Forelimb muscle (tissue), 1 donor: ENCODE data around the gene TNFAIP8L1. TPM values are rescaled to one million over a fixed set of nuclear protein-coding genes. Genes with fewer than 3 reads are reported as not detected.

Experiments used
- DNase-seq: peaks from one replicate; pipeline ENCODE4 v3.0.0-alpha.2; 2013; ENCODE audit warnings: low read depth
- polyA plus RNA-seq: library from polyadenylated mRNA; unstranded; fragments of 120-200 nt; gene quantifications from one replicate; pipeline ENCODE4 v1.2.1, GENCODE V29; 2013; ENCODE audit not compliant: insufficient read length

The TNFAIP8L1 gene
- polyA plus RNA-seq, 1 donor, result 9.5 TPM

GRCh38 chr19:4609878-4610511 is 29.3 kb upstream of the TNFAIP8L1 start:
- no peak for DNase-seq

GRCh38 chr19:4613254-4613751 is 26.0 kb upstream of the TNFAIP8L1 start:
- DNase-seq, result no peak

- no peak for DNase-seq
These were observed 21.3 kb upstream of the TNFAIP8L1 start for GRCh38 chr19:4618019-4618418.

DNA sequence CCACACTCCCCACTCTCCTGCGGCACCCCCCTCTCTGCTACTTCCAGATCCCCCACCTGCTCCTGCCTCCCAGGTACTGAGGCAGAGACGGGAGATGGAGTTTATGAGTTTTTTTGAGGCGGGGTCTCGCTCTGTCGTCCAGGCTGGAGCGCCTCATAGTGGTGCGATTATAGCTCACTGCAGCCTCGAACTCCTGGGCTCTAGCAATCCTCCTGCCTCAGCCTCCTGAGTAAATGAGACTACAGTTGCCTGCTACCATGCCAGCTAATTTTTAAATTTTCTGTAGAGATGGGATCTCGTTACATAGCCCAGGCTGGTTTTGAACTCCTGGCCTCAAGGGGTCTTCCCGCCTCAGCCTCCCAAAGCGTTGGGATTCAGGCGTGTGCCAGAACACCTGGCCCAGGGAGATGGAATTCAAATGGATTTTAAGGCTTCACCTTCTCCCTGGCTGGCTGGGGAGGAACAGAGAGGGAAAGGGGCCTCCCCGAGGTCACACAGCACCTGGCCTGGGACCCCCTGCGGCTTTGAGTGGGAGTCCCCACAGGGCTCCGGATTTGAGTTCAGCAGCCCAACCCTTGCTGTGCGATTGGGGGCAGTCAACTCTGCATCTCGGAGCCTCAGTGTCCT is 19.5 kb upstream of the TNFAIP8L1 start:
- DNase-seq, result no peak

DNA sequence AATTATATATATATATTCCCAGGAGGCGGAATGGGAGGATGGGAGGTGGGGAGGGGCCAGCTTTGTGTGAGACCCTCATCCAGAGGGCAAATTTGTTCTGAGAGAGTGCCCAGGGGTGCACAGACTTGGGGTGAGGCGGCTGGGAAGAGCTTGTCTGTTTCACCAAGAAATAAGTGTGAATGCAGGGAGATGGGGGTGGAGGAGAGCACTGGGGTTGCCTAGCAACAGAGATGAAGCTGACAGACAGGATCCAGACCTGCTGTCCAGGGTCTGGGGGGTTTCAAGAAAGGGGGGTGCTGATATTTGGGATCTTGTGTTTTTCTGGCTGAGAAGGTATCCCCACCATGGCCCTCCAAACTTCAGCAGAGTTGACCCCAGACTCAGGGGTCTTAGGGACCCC is 18.6 kb upstream of the TNFAIP8L1 start:
- no peak for DNase-seq

DNA sequence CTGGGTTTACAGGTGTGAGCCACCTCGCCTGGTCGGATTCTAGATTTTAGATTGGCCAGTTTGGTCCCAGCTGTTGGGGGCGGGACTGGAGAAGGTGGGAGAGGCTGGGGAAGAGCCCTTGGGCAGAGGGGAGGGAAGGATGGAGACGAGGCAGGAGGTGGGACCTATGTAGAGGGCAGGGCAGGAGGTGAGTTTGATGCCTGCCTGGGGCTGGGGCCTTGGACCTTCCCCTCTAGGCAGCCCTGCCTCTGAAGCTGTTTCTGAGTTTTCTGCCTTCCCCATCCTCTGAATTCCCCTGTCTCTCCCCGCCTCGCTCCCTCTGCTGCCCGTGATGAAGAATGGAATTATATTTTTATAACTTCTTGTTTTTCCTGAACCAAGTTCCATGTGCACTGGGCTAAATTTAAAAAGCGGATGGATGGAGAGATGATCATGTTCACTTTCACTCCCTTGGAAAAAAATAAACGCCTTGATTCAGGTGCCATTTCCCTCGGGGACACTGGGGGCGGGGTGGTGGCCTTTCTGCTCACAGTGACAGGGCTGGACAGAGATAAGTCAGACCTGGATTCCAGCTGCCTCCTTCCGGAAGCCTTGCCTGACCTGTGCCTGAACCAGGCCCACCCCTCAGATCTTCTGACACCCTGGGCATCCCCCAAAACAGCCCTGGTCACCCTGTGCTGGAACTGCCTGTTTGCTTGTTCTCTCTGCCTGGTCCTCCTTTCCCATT is 16.5 kb upstream of the TNFAIP8L1 start:
- DNase-seq, result no peak

- no peak for DNase-seq
These were observed 15.0 kb upstream of the TNFAIP8L1 start for GRCh38 chr19:4624301-4624700.

DNA sequence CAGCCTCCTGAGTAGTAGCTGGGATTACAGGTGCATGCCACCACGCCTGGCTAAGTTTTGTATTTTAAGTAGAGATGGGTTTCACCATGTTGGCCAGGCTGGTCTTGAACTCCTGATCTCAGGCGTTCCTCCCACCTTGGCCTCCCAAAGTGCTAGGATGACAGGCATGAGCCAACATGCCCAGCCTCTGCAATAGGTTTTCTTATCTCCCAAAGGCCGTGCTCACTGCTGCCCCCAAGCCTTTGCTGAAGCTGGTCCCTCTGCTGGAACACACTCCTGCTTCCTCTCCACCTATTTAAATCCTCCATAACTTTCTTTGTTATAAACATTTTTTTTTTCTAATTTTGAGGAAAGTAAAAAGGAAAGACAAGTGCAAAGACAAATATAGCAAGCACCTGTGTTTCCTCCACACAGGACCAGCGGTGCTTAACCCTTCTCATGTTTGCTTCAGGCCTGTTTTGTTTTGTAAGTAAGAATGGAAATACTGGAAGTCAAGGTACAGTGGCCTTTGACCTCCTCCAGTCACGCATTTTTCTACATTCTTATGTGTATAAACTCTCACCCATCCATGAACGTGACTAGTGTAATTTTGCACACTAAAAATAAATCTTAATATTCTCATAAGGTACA is 14.5 kb upstream of the TNFAIP8L1 start:
- DNase-seq, result no peak

- no peak for DNase-seq
These were observed 6.0 kb upstream of the TNFAIP8L1 start for GRCh38 chr19:4633140-4633967.

GRCh38 chr19:4635754-4636116 is 3.6 kb upstream of the TNFAIP8L1 start:
- DNase-seq, result no peak

- DNase-seq, result no peak
These were observed 3.1 kb upstream of the TNFAIP8L1 start for GRCh38 chr19:4636151-4636717.

DNA sequence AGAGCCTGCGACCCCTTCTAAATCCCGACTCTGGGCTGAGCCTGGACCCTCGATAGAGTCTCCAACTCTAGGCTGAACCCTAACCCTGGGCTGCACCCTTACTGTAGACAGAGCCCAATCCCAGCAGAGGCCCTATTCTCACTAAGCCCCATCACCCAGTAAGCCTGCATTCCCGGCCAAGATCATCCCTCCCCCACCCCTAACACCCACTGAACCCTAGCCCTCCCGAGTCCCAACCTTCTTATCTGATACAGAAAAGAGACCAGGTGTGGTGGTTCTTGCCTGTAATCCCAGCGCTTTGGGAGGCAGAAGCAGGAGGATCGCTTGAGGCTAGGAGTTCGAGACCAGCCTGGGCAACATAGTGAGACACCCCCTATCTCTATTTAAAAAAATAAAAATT is 2.6 kb upstream of the TNFAIP8L1 start:
- DNase-seq, result no peak

DNA sequence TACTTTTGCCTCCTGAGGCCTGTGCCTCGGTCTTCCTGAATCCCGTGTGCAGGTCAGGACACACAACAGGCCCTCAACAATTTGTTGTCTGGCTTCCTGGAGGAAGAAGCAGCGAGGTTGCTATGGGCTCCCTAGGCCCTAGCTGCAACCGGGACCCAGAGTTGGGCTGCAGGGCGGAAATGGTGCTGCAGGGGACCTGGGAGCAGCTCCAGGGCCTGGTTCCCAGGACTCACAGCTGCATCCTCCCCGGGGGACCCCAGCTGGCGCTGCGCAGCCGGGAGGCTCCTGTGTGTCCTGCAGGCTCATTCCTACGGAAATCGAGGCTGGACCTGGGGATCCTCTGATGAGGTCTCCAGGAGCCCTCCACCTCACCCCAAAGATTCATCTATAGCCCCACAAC is 999 bp upstream of the TNFAIP8L1 start:
- no peak for DNase-seq

- DNase-seq, result no peak
These were observed 373 bp downstream of the TNFAIP8L1 start for GRCh38 chr19:4639531-4640246.

DNA sequence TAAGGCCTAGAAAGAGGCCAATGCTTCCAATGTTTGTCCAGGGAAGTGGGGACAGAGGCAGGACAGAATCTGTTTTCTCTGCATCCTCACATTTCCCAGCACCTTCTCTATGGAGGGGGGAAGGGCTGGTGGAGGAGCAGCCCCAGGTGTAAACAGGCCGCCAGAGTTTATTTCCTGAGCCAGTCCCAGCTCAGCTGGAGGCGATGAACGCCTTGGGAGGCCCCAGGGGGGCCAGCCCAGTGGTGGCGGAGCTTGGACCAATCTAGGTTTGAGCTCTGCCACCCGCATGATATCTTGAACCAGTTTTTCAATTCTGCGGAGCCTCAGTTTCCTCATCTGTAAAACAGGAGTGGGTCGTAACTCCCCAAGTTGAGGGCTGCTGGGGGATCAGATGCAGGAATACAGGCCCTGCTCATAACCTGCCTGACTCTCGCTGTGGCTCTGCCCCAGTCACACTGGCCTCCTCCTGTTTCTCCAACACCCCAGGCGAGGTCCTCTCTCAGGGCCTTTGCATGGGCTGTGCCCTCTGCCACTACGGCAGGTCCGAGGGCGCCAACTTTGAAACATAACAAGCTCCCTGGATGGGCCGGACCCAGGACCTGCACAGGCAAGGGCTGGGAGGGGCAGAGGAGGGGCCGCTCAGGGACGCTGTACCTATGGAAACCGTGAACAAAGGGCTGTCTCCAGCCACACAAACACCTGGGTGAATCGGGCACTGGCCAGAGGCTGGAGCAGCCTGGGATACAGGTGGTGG is 1.1 kb downstream of the TNFAIP8L1 start:
- no peak for DNase-seq

GRCh38 chr19:4641132-4641531 is 1.8 kb downstream of the TNFAIP8L1 start:
- no peak for DNase-seq

DNA sequence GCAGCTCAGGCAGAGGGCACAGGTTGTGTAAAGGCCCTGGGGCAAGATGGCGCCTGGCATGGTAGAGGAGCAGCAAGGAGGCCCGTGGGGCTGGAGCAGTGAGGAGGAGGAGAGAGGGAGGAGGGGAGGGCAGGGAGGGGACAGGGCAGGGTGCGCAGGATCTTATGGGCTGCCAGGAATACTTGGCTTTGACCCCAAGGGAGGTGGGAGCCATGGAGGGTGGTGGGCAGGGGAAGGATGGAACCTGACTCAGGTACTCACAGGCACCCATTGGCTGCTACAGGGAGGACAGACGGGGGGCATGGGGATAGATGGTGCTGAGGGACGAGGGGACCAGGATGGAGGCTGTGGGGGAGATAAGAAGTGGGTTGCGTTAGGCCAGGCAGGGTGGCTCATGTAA is 3.3 kb downstream of the TNFAIP8L1 start:
- DNase-seq, result no peak

- DNase-seq, result no peak
These were observed 6.4 kb downstream of the TNFAIP8L1 start for GRCh38 chr19:4645718-4646117.

GRCh38 chr19:4647676-4648644 is 8.6 kb downstream of the TNFAIP8L1 start:
- no peak for DNase-seq
